Fibroblast of lung (primary cell): ENCODE data around the gene MEGF9. TPM values are rescaled to one million over a fixed set of nuclear protein-coding genes. Genes with fewer than 3 reads are reported as not detected.
A peak's percentile ranks its signal among the peaks of the same experiment; 100 is the strongest.
"Not testable (repeated sequence)": the region's sequence is repeated elsewhere in the genome, so short reads cannot be mapped to it uniquely, and the experiment has no call there.

Experiments
- DNase-seq, 2 donors: peaks; one replicate each; pipeline versions ENCODE4 v3.0.0 to v3.0.0-alpha.2; 2010; ENCODE audit warnings: low read depth in 2 of 2
- H2AFZ ChIP-seq: 2 replicates; pipeline ENCODE4 v1.5.1; 2012; ENCODE audit warnings: low read length, control low read depth, inconsistent platforms
- H3K27ac ChIP-seq: 2 replicates; pipeline ENCODE4 v1.5.1; 2011; ENCODE audit warnings: low read length, control low read depth; ENCODE audit not compliant: insufficient read depth
- H3K27me3 ChIP-seq: 2 replicates; pipeline ENCODE4 v1.5.1; 2011; ENCODE audit warnings: mild to moderate bottlenecking, low read length; ENCODE audit not compliant: control insufficient read depth, insufficient read depth
- H3K36me3 ChIP-seq: 2 replicates; pipeline ENCODE4 v1.5.1; 2011; ENCODE audit warnings: low read length; ENCODE audit not compliant: control insufficient read depth, insufficient read depth
- H3K4me1 ChIP-seq: 2 replicates; pipeline ENCODE4 v1.5.1; 2011; ENCODE audit warnings: low read length; ENCODE audit not compliant: control insufficient read depth, insufficient read depth; ENCODE audit errors: extremely low read depth
- H3K4me2 ChIP-seq: 2 replicates; pipeline ENCODE4 v1.5.1; 2011; ENCODE audit warnings: low read length, control low read depth; ENCODE audit not compliant: insufficient read depth; ENCODE audit errors: extremely low read depth
- H3K4me3 ChIP-seq, 4 experiments: fragments of 200-600 bp in 1 of 4; sonication (generic) in 1 of 4; replicated peaks in 1 of 4; 2 replicates each; pipeline ENCODE4 v1.5.1; 2011 to 2016; ENCODE audit warnings: low read length in 4 of 4, low read depth in 3 of 4, mild to moderate bottlenecking in 3 of 4, control low read depth in 2 of 4, inconsistent platforms in 1 of 4, mixed read lengths in 1 of 4; ENCODE audit not compliant: insufficient read depth in 1 of 4; ENCODE audit errors: control extremely low read depth in 1 of 4
- H3K79me2 ChIP-seq: 2 replicates; pipeline ENCODE4 v1.5.1; 2012; ENCODE audit warnings: mild to moderate bottlenecking, low read length, inconsistent platforms; ENCODE audit not compliant: control insufficient read depth, insufficient read depth
- H3K9ac ChIP-seq: 2 replicates; pipeline ENCODE4 v1.5.1; 2011; ENCODE audit warnings: mild to moderate bottlenecking, low read length, control low read depth; ENCODE audit not compliant: insufficient read depth
- H3K9me3 ChIP-seq: 2 replicates; pipeline ENCODE4 v1.5.1; 2012; ENCODE audit warnings: low read depth, low read length; ENCODE audit not compliant: control insufficient read depth, insufficient read depth
- H4K20me1 ChIP-seq: 2 replicates; pipeline ENCODE4 v1.5.1; 2011; ENCODE audit warnings: low read length; ENCODE audit not compliant: control insufficient read depth, insufficient read depth; ENCODE audit errors: extremely low read depth
- CTCF ChIP-seq, 2 donors: IDR thresholded peaks in 1 of 2; conservative IDR thresholded peaks in 1 of 2; 1 replicate in 1 of 2; 2 replicates in 1 of 2; pipeline ENCODE4 v1.5.1; 2011 to 2012; ENCODE audit warnings: low read length in 2 of 2, control low read depth in 1 of 2, inconsistent platforms in 1 of 2, low read depth in 1 of 2, mild to moderate bottlenecking in 1 of 2
- EZH2 ChIP-seq: IDR thresholded peaks from 2 replicates; pipeline ENCODE4 v1.5.1; 2012; ENCODE audit warnings: low read length, control low read depth, mild to moderate bottlenecking; ENCODE audit errors: missing control alignments
- polyA plus RNA-seq, 2 donors: library from polyadenylated mRNA; depleted of rRNA in 1 of 2; stranded (reverse) in 1 of 2; unstranded in 1 of 2; fragments of >200 nt; gene quantifications; 2 replicates each; pipeline ENCODE4 v1.2.1, GENCODE V29; 2011 to 2012; ENCODE audit warnings: missing spikeins in 1 of 2
- total RNA-seq: library from RNA; depleted of rRNA; stranded (reverse); fragments of >200 nt; gene quantifications from 2 replicates; pipeline ENCODE4 v1.2.1, GENCODE V29; 2014

MEGF9 gene
- total and polyA plus RNA-seq, 2 donors (not counting 1 experiment from before 2014, with no cell fraction given) = 15.8 to 24.9 TPM

DNA sequence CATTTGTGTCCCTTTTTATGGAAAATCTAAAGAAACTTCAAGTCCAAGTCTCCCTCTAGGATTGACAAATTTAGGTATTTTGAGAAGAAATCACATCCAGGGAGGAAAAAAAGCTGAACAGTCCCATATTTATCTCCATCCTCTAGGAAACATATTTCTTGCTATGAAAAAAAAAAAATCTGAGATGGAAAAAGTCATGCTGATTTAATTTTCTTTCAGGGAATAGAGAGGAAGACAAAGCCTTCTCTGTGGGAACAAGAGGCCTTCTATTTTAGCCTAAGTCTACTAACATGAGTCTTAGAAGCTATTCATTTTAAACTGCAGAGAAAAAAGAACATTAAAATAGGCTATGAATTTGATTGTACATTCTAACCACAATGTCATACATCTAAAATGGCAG, 71.2 kb downstream of the MEGF9 start:
- no peak for DNase-seq
- Histone ChIP-seq H3K79me2 (no peaks in the 10 kb centered on the region), H3K27me3 (no peaks in the 10 kb centered on the region), H3K4me3 (no peak overlapping the region), H3K4me2 (no peak overlapping the region), H3K36me3 (no peaks in the 10 kb centered on the region), H3K4me1 (no peaks in the 10 kb centered on the region), H4K20me1 (no peaks in the 10 kb centered on the region), H3K9ac (no peak overlapping the region), H3K9me3 (no peaks in the 10 kb centered on the region), H2AFZ (no peak overlapping the region), H3K27ac (no peak overlapping the region)
- no peak for TF ChIP-seq EZH2
- no peak for TF ChIP-seq CTCF (conservative IDR thresholded peaks at IDR 0.05 in 1 of 2, IDR thresholded peaks at IDR 0.05 in 1 of 2; ENCODE audit: low read depth in 1 of 2, low read length in 2 of 2)

- Histone ChIP-seq H2AFZ (no peak overlapping the region), H3K9me3 (no peaks in the 10 kb centered on the region), H4K20me1 (no peaks in the 10 kb centered on the region), H3K4me1 (no peaks in the 10 kb centered on the region), H3K27ac (no peak overlapping the region), H3K36me3 (no peaks in the 10 kb centered on the region), H3K4me2 (no peak overlapping the region), H3K4me3 (no peak overlapping the region), H3K27me3 (no peaks in the 10 kb centered on the region), H3K9ac (no peak overlapping the region), H3K79me2 (no peaks in the 10 kb centered on the region)
- TF ChIP-seq CTCF (conservative IDR thresholded peaks at IDR 0.05 in 1 of 2, IDR thresholded peaks at IDR 0.05 in 1 of 2; ENCODE audit: low read depth in 1 of 2, low read length in 2 of 2) (no peak), EZH2 (no peak)
- peak; percentile 14 to 38 for DNase-seq
These were observed 72.0 kb downstream of the MEGF9 start for GRCh38 chr9:120642129-120642770.

DNA sequence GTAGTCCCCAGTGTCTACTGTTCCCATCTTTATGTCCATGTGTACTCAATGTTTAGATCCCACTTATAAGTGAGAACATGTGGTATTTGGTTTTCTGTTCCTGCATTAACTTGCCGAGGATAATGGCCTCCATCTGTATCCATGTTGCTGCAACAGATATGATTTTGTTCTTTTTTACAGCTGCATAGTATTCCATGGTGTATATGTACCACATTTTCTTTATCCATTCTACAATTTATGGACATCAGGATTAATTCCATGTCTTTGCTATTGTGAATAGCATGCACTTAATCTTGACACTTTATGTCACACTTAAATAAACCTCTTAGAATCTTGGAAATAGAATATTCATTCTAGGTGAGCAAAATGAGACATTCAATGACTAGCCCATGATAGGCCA, 73.4 kb downstream of the MEGF9 start:
- not testable (repeated sequence) for H3K9ac ChIP-seq, H3K4me3 ChIP-seq, H3K27ac ChIP-seq, H3K27me3 ChIP-seq, DNase-seq, H3K4me1 ChIP-seq, H3K36me3 ChIP-seq, H3K79me2 ChIP-seq, H2AFZ ChIP-seq, H4K20me1 ChIP-seq, H3K4me2 ChIP-seq, H3K9me3 ChIP-seq
